Glutamatergic neuron (in vitro differentiated cells): Measurements from ENCODE around the gene FAM81A. TPM values are rescaled to one million over a fixed set of nuclear protein-coding genes. Genes with fewer than 3 reads are reported as not detected.

Experiments used
- DNase-seq: peaks from one replicate; pipeline ENCODE4 v3.0.0; 2022
- H3K27ac Mint-ChIP-seq: one replicate; pipeline ENCODE4 v1.8.0; 2020; ENCODE audit warnings: mild to moderate bottlenecking, mixed read lengths, inconsistent platforms; ENCODE audit not compliant: unreplicated experiment
- H3K27me3 Mint-ChIP-seq: one replicate; pipeline ENCODE4 v1.8.0; 2020; ENCODE audit warnings: mild to moderate bottlenecking, moderate library complexity, mixed read lengths, inconsistent platforms; ENCODE audit not compliant: unreplicated experiment
- H3K36me3 Mint-ChIP-seq: one replicate; pipeline ENCODE4 v1.8.0; 2020; ENCODE audit warnings: mild to moderate bottlenecking, mixed read lengths, inconsistent platforms; ENCODE audit not compliant: unreplicated experiment
- H3K4me1 Mint-ChIP-seq: one replicate; pipeline ENCODE4 v1.8.0; 2020; ENCODE audit warnings: mild to moderate bottlenecking, low read depth, mixed read lengths, inconsistent platforms; ENCODE audit not compliant: unreplicated experiment
- H3K4me3 Mint-ChIP-seq: one replicate; pipeline ENCODE4 v1.8.0; 2020; ENCODE audit warnings: mild to moderate bottlenecking, mixed read lengths, inconsistent platforms; ENCODE audit not compliant: unreplicated experiment
- H3K9me3 Mint-ChIP-seq: one replicate; pipeline ENCODE4 v1.8.0; 2020; ENCODE audit warnings: mild to moderate bottlenecking, moderate library complexity, mixed read lengths, inconsistent platforms; ENCODE audit not compliant: unreplicated experiment
- CTCF ChIP-seq: fragments of 200-600 bp; sonication (generic); IDR thresholded peaks from one replicate; pipeline ENCODE4 v1.5.0; 2021; ENCODE audit not compliant: partially characterized antibody, unreplicated experiment
- long read RNA-seq: library from polyadenylated mRNA; unstranded; transcript quantifications from one replicate; pipeline ENCODE4 v2.0.0, GENCODE V29; 2020; ENCODE audit not compliant: unreplicated experiment
- total RNA-seq: library from RNA; stranded (reverse); fragmentation: NEBNext Ultra II Directional; extraction: Animal tissue kit (Norgen Biotek cat#: 25700); gene quantifications from one replicate; pipeline ENCODE4 v1.2.1, GENCODE V29; 2021; ENCODE audit not compliant: unreplicated experiment

Gene FAM81A
- not detected for total RNA-seq
- long read RNA-seq, partial matches to known transcripts: 0 of 1 reads
- long read RNA-seq, other reads (novel, unspliced or antisense): 0 of 1 reads

GRCh38 chr15:59437817-59438624 is at the start of gene FAM81A:
FAM81A (plus strand) TSS chr15:59438186; CDS start chr15:59458627, 20,441 bp downstream.
- Mint-ChIP-seq H3K4me1 (no peaks in the 10 kb centered on the region), H3K27ac (no peak within 1 kb of the TSS), H3K4me3 (peak within 1 kb of the TSS; percentile 84), H3K9me3 (no peaks in the 10 kb centered on the region), H3K36me3 (no peaks in the 10 kb centered on the region), H3K27me3 (peaks cover 8% of the 10 kb centered on the region)
- TF ChIP-seq CTCF: no peak
- DNase-seq: peak; percentile 78

- no peak overlapping the region for H3K4me3 Mint-ChIP-seq
- DNase-seq: no peak
- no peak for TF ChIP-seq CTCF
- H3K4me1 Mint-ChIP-seq: peaks cover 2% of the 10 kb centered on the region
- peaks cover 2% of the 10 kb centered on the region for H3K27me3 Mint-ChIP-seq
- H3K9me3 Mint-ChIP-seq: no peaks in the 10 kb centered on the region
- H3K27ac Mint-ChIP-seq: no peak overlapping the region
- H3K36me3 Mint-ChIP-seq: no peaks in the 10 kb centered on the region
Measured at GRCh38 chr15:59388670-59389069, 49.3 kb upstream of the FAM81A start.

GRCh38 chr15:59392299-59392698 is 45.7 kb upstream of the FAM81A start:
- Mint-ChIP-seq H3K4me1 (peaks cover 2% of the 10 kb centered on the region), H3K4me3 (no peak overlapping the region), H3K27me3 (peaks cover 2% of the 10 kb centered on the region), H3K9me3 (no peaks in the 10 kb centered on the region), H3K36me3 (no peaks in the 10 kb centered on the region), H3K27ac (no peak overlapping the region)
- no peak for DNase-seq
- TF ChIP-seq CTCF: no peak

- Mint-ChIP-seq H3K4me1 (peaks cover 2% of the 10 kb centered on the region), H3K27ac (no peak overlapping the region), H3K27me3 (peaks cover 2% of the 10 kb centered on the region), H3K4me3 (no peak overlapping the region), H3K9me3 (no peaks in the 10 kb centered on the region), H3K36me3 (no peaks in the 10 kb centered on the region)
- no peak for TF ChIP-seq CTCF
- DNase-seq: no peak
Measured at GRCh38 chr15:59394166-59394661, 43.8 kb upstream of the FAM81A start.

- Mint-ChIP-seq H3K27ac (no peak overlapping the region), H3K27me3 (peaks cover 4% of the 10 kb centered on the region), H3K36me3 (no peaks in the 10 kb centered on the region), H3K4me1 (no peaks in the 10 kb centered on the region), H3K9me3 (no peaks in the 10 kb centered on the region), H3K4me3 (no peak overlapping the region)
- no peak for TF ChIP-seq CTCF
- no peak for DNase-seq
Measured at GRCh38 chr15:59396211-59396610, 41.8 kb upstream of the FAM81A start.
